GM12878 (cell line): ENCODE measurements around the gene EXOC4. TPM values are rescaled to one million over a fixed set of nuclear protein-coding genes. Genes with fewer than 3 reads are reported as not detected.

Source experiments
- ATAC-seq: fragments of 200-7000 bp; cut with Tn5 transposase; 3 replicates; pipeline ENCODE4 v1.9.1; 2020; ENCODE audit warnings: mild to moderate bottlenecking, moderate library complexity
- BruUV-seq: library from RNA; stranded (reverse); fragments of 400-500 nt; replicated peaks from 2 replicates; lab custom pipeline; 2021; lab: Mats Ljungman, UMichigan
- CTCF ChIA-PET: fragments of 300-600 bp; sonication (Branson Sonifier 250); formaldehyde crosslinking; extraction: SDS; loops from one replicate; lab custom pipeline; 2021; ENCODE audit warnings: inconsistent platforms; lab: Yijun Ruan, JAX
- POLR2A ChIA-PET: fragments of 350-600 bp; formaldehyde crosslinking; extraction: SDS; loops from one replicate; lab custom pipeline; 2021; ENCODE audit warnings: inconsistent platforms; lab: Charles Lee
- RAD21 ChIA-PET: fragments of 300-600 bp; sonication (Branson Sonifier 250); formaldehyde crosslinking; loops from one replicate; lab custom pipeline; 2023; ENCODE audit warnings: antibody characterized with exemption; ENCODE audit not compliant: unreplicated experiment; lab: Charles Lee
- SMC1A ChIA-PET: fragments of 300-600 bp; sonication (Branson Sonifier 250); formaldehyde crosslinking; loops from one replicate; lab custom pipeline; 2023; ENCODE audit not compliant: unreplicated experiment, uncharacterized antibody; lab: Charles Lee
- DNase-seq: peaks from one replicate; pipeline ENCODE4 v3.0.0-alpha.2; 2011; ENCODE audit warnings: low read depth, low spot score
- FAIRE-seq: peaks from 3 replicates; lab custom pipeline; 2011; peaks lifted over from hg19 to GRCh38; lab: Jason Lieb, UNC
- H2AFZ ChIP-seq: 2 replicates; pipeline ENCODE4 v1.6.0; 2011; ENCODE audit warnings: low read depth, low read length, control low read depth; ENCODE audit not compliant: control insufficient read depth
- H3K27ac ChIP-seq: 2 replicates; pipeline ENCODE4 v1.5.1; 2011; ENCODE audit warnings: control low read depth; ENCODE audit not compliant: control insufficient read depth, insufficient read depth
- H3K27me3 ChIP-seq, 2 experiments: replicated peaks in 1 of 2; 2 replicates each; pipeline versions ENCODE4 v1.6.0 to v1.6.1; 2011; ENCODE audit warnings: low read length in 1 of 2; ENCODE audit not compliant: control insufficient read depth in 2 of 2, insufficient read depth in 2 of 2
- H3K36me3 ChIP-seq, 2 experiments: 2 replicates each; pipeline ENCODE4 v1.5.1; 2011; ENCODE audit warnings: low read length in 1 of 2; ENCODE audit not compliant: control insufficient read depth in 2 of 2, insufficient read depth in 2 of 2
- H3K4me1 ChIP-seq: 2 replicates; pipeline ENCODE4 v1.6.1; 2011; ENCODE audit warnings: mild to moderate bottlenecking, low read length, moderate library complexity, mixed read lengths; ENCODE audit not compliant: control insufficient read depth, insufficient read depth
- H3K4me2 ChIP-seq: 2 replicates; pipeline ENCODE4 v1.6.0; 2011; ENCODE audit warnings: control low read depth; ENCODE audit not compliant: control insufficient read depth, insufficient read depth
- H3K4me3 ChIP-seq: fragments of 200-600 bp; sonication (generic); 2 replicates; pipeline ENCODE4 v1.5.1; 2016
- H3K79me2 ChIP-seq: 2 replicates; pipeline ENCODE4 v1.6.0; 2011; ENCODE audit warnings: low read length; ENCODE audit not compliant: control insufficient read depth, insufficient read depth
- H3K9ac ChIP-seq: 2 replicates; pipeline ENCODE4 v1.8.0; 2011; ENCODE audit warnings: low read length, control low read depth, mixed read lengths; ENCODE audit not compliant: control insufficient read depth, insufficient read depth
- H3K9me3 ChIP-seq: replicated peaks from 3 replicates; pipeline ENCODE4 v1.5.1; 2011; ENCODE audit warnings: mild to moderate bottlenecking, low read length; ENCODE audit not compliant: control insufficient read depth, insufficient read depth
- H4K20me1 ChIP-seq: 2 replicates; pipeline ENCODE4 v1.6.0; 2011; ENCODE audit not compliant: control insufficient read depth, insufficient read depth
- BRCA1 ChIP-seq: IDR thresholded peaks from 2 replicates; pipeline ENCODE4 v1.6.1; 2011; ENCODE audit warnings: low read depth, low read length, improper control_type of control experiment
- EED ChIP-seq: sonication (generic); IDR thresholded peaks from 2 replicates; pipeline ENCODE4 v1.6.1; 2016; ENCODE audit warnings: antibody characterized with exemption, low read depth
- FOS ChIP-seq: IDR thresholded peaks from 3 replicates; pipeline ENCODE4 v1.6.1; 2011; ENCODE audit warnings: borderline replicate concordance; ENCODE audit not compliant: insufficient read length; ENCODE audit errors: extremely low read depth
- PAX8 ChIP-seq: fragments of 450-650 bp; IDR thresholded peaks from 2 replicates; pipeline ENCODE4 v1.6.1; 2017; ENCODE audit warnings: mild to moderate bottlenecking, moderate library complexity
- STAT3 ChIP-seq: IDR thresholded peaks from 2 replicates; pipeline ENCODE4 v1.6.1; 2011; ENCODE audit warnings: low read depth, low read length, improper control_type of control experiment
- TARDBP ChIP-seq: IDR thresholded peaks from 2 replicates; pipeline ENCODE4 v1.6.1; 2016; ENCODE audit warnings: borderline replicate concordance
- YBX1 ChIP-seq: fragments of 450-650 bp; IDR thresholded peaks from 2 replicates; pipeline ENCODE4 v1.6.1; 2016; ENCODE audit warnings: antibody characterized with exemption
- ZSCAN29 ChIP-seq: fragments of 450-650 bp; IDR thresholded peaks from 2 replicates; pipeline ENCODE4 v1.6.1; 2017; ENCODE audit warnings: mild to moderate bottlenecking, moderate library complexity
- WGBS: methylation state at CpG from one replicate; pipeline ENCODE4 v1.1.6; 2016; ENCODE audit warnings: low lambda C conversion rate; ENCODE audit not compliant: insufficient replicate concordance, insufficient coverage; ENCODE audit errors: missing lambda C conversion rate; 5-methylcytosine and 5-hydroxymethylcytosine counted together
- in situ Hi-C: fragments of 300-500 bp; cut with MboI; formaldehyde crosslinking; loops from 9 replicates; pipeline ENCODE4 v1.14.3; 2018; ENCODE audit warnings: mixed read lengths
- intact Hi-C: fragments of 100-400 bp; cut with micrococcal nuclease; formaldehyde crosslinking; loops from one replicate; pipeline ENCODE4 v1.14.2; 2022; ENCODE audit not compliant: unreplicated experiment
- polyA plus RNA-seq, 11 experiments: library from polyadenylated mRNA; depleted of rRNA in 4 of 11; unstranded in 6 of 11; stranded (reverse) in 5 of 11; fragments of >200 nt; fragmentation: Nextera tagmentation in 4 of 11; fragmentation: Illumina TruSeq in 1 of 11; extraction: Ambion mirVana in 4 of 11; extraction: Trizol in 1 of 11; gene quantifications; 1 replicate in 1 of 11; 2 replicates in 10 of 11; pipeline versions ENCODE4 v1.2.1 to v1.2.3, GENCODE V29; 2011 to 2016; ENCODE audit warnings: inconsistent platforms in 2 of 11, missing spikeins in 2 of 11, low read depth in 1 of 11
- total RNA-seq, 4 experiments: library from RNA; depleted of rRNA in 3 of 4; stranded (reverse); fragments of >200 nt in 3 of 4; fragmentation: Illumina TruSeq in 1 of 4; extraction: Trizol in 1 of 4; gene quantifications; 2 replicates each; pipeline versions ENCODE4 v1.2.1 to v1.2.3, GENCODE V29; 2013 to 2021
- TF ChIP-seq, protein P1 (sequence below): IDR thresholded peaks from 2 replicates; pipeline ENCODE4 v1.6.1; 2011; ENCODE audit warnings: borderline replicate concordance, low read depth, mild to moderate bottlenecking, moderate library complexity, mixed read lengths, low read length; ENCODE audit not compliant: insufficient read depth; ENCODE audit errors: extremely low read length
- TF ChIP-seq, protein P2 (sequence below): IDR thresholded peaks from 2 replicates; pipeline ENCODE4 v1.6.1; 2012; ENCODE audit warnings: low read length, inconsistent platforms

The EXOC4 gene
- total and polyA plus RNA-seq, 10 of the 15 experiments (the other 5 are each of a cell fraction or from before 2014, with no cell fraction given), result 13.2 to 44.5 (median 29.6) TPM

DNA sequence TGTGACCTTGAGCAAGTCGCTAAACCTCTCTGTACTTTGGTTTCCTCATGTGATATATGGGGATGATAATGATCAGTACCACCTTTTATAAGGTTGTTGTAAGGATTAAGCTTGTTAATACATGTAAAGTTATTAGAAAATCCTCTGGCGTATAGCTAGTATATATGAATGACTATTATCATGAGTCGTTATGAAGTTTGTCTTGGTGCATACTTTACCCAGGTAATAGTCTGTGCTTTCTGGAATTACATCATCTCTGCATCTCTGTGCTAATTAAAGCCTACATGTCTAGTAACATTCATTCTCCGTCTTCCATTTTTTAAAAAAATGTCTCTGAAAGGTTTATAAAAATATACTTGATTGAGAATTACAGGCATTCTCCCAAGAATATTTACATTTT lies 524.8 kb downstream of the EXOC4 start:
- SMC1A ChIA-PET, result no interaction called here
- Histone ChIP-seq H3K36me3 (no peaks in the 10 kb centered on the region), H3K4me3 (no peak overlapping the region), H4K20me1 (no peaks in the 10 kb centered on the region; the same call in 1 of the 2 replicates), H3K79me2 (no peaks in the 10 kb centered on the region), H3K9me3 (peaks cover 2% of the 10 kb centered on the region; the same call in 2 of the 3 replicates), H3K4me1 (no peaks in the 10 kb centered on the region), H2AFZ (no peak overlapping the region), H3K27ac (no peak overlapping the region), H3K9ac (no peak overlapping the region), H3K4me2 (no peak overlapping the region), H3K27me3 (no peaks in the 10 kb centered on the region)
- no peak for ATAC-seq
- BruUV-seq, result no TSS peak
- intact Hi-C loops, result no loop called here
- no peak for DNase-seq
- in situ Hi-C loops, result no loop called here
- RAD21 ChIA-PET, result no interaction called here
- CTCF ChIA-PET, result interaction anchor here (0.6 kb wide), 1 partner anchor 539 kb away, joined by 3 read pairs; the partner anchor contains the start of gene SLC35B4
- no peak for TF ChIP-seq EED
- no peak for TF ChIP-seq STAT3
- TF ChIP-seq, protein P1, sequence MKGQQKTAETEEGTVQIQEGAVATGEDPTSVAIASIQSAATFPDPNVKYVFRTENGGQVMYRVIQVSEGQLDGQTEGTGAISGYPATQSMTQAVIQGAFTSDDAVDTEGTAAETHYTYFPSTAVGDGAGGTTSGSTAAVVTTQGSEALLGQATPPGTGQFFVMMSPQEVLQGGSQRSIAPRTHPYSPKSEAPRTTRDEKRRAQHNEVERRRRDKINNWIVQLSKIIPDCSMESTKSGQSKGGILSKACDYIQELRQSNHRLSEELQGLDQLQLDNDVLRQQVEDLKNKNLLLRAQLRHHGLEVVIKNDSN, result no peak
- TF ChIP-seq YBX1, result no peak
- TF ChIP-seq FOS, result no peak
- no peak for TF ChIP-seq ZSCAN29
- no peak for TF ChIP-seq PAX8
- no peak for TF ChIP-seq TARDBP
- TF ChIP-seq, protein P2, sequence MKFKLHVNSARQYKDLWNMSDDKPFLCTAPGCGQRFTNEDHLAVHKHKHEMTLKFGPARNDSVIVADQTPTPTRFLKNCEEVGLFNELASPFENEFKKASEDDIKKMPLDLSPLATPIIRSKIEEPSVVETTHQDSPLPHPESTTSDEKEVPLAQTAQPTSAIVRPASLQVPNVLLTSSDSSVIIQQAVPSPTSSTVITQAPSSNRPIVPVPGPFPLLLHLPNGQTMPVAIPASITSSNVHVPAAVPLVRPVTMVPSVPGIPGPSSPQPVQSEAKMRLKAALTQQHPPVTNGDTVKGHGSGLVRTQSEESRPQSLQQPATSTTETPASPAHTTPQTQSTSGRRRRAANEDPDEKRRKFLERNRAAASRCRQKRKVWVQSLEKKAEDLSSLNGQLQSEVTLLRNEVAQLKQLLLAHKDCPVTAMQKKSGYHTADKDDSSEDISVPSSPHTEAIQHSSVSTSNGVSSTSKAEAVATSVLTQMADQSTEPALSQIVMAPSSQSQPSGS, result no peak
- TF ChIP-seq BRCA1, result no peak
- 99% methylated on average over 4 of the region's 4 CpGs for WGBS
- POLR2A ChIA-PET, result no interaction called here
- no peak for FAIRE-seq
